Esophagus squamous epithelium (tissue), 4 donors: ENCODE results near the gene SMG7.

Experiments used
- CTCF ChIP-seq, 6 experiments: fragments of 450-650 bp in 4 of 6; fragments of 200-600 bp in 2 of 6; sonication (generic) in 2 of 6; IDR thresholded peaks; one replicate each; pipeline ENCODE4 v1.5.1; 2016 to 2019; ENCODE audit warnings: antibody characterized with exemption in 6 of 6, mild to moderate bottlenecking in 4 of 6, moderate library complexity in 4 of 6
- POLR2A ChIP-seq, 4 donors: fragments of 450-650 bp; IDR thresholded peaks; one replicate each; pipeline ENCODE4 v1.6.1; 2017; ENCODE audit warnings: antibody characterized with exemption in 4 of 4, mild to moderate bottlenecking in 4 of 4, moderate library complexity in 3 of 4

- TF ChIP-seq CTCF (IDR thresholded peaks at IDR 0.05) (no peak), POLR2A (IDR thresholded peaks at IDR 0.05) (no peak)
Measured at GRCh38 chr1:183551924-183552323, 79.6 kb downstream of the SMG7 start.
